Amniotic epithelial cell (primary cell): ENCODE measurements around the gene SOX11.
"Not testable (repeated sequence)": the region's sequence is repeated elsewhere in the genome, so short reads cannot be mapped to it uniquely, and the experiment has no call there.

Experiments
- DNase-seq: peaks from one replicate; pipeline ENCODE4 v3.0.0-alpha.2; 2010; ENCODE audit warnings: low read depth

The SOX11 gene

DNA sequence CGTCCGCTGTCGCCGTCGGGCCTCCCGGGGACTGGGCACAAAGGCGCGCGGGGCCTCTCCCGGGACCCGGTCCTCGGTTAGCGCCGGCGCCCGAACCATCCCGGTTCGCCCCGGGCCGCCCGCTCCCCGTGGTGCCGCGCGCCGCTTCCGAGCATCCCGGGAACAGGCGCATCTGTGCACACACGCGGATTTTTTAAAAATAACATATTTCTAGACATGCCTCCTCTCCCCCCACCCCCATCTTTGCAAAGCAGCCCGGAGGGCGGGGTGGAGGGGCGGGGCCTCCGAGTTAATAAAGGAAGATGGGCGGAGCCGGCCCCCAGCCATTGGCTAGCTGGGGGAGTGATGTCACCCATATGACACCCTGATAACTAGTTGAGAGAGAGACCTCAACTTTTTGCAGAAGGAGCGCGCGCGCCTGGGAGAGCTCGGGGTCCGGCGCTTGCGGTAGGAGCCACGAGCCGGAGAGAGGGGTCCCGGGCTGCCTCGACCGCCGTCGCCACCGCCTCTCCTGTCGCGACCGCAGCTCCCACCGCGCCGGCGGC lies at the start of gene SOX11:
Gene SOX11 (plus strand): TSS at position 400 of the 545 bp plus-strand sequence. CDS start 338 bp downstream, outside the sequence.
- DNase-seq = peak; percentile 89

DNA sequence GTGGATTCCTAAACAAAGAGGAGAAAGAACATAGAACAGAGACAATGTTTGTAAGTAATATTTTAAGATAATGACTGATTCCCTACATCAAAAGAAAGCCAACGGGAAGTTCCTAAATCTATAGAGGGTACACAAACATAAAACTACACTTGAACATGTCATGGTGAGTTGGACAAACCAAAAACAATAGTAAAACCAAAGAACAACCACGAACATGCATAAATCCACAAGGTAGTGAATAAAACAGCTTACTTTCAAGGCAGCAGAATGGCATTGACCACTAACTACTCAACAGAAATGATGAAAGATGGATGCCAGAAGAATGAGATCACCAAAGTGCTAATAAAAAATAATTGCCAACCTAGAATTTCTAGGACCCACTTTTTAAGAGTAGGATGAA lies 39.5 kb upstream of the SOX11 start:
- not testable (repeated sequence) for DNase-seq

DNA sequence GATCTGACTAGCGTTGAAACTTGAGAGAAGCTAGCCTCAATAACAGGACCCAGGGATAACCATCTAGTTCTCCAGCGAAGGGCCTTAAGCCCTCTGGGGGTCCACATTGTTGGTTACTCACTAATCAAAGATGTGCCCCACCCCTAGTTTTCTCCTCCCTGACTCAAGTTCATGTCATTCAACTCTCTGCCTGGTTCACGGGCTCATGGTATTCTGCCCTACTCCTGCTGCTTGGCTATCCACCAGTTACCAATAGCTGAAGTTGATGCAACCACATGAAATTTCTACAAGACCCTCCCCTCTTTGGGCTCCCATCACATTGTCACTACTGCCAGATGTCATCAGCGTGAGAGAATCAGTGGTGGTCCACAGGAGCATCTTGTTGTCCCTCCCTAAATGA lies 38.4 kb upstream of the SOX11 start:
- DNase-seq = not testable (repeated sequence)

DNA sequence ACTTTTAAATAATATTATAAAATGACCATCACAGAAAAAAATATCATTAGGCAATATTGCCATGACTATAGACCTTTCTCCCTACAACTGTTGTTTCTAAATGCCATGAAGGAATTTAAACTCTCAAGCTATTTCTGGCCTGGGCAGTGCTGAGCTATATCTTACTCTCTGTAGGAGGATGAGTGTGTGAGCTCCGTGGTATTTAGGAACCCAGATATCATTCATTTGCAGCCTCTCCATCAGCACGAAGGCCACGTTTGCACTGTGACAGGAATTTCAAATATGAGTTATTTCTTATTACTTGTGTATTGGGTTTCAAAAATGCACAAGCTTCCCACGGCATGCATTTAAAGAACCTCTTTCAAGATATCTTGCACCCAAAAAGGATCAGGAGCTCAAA lies 35.0 kb upstream of the SOX11 start:
- DNase-seq = no peak

GRCh38 chr2:5660591-5660990 lies 31.6 kb upstream of the SOX11 start:
- DNase-seq = no peak

- no peak for DNase-seq
Observed at GRCh38 chr2:5661362-5661761, 30.8 kb upstream of the SOX11 start.

- no peak for DNase-seq
Observed at GRCh38 chr2:5664278-5664681, 27.9 kb upstream of the SOX11 start.

DNA sequence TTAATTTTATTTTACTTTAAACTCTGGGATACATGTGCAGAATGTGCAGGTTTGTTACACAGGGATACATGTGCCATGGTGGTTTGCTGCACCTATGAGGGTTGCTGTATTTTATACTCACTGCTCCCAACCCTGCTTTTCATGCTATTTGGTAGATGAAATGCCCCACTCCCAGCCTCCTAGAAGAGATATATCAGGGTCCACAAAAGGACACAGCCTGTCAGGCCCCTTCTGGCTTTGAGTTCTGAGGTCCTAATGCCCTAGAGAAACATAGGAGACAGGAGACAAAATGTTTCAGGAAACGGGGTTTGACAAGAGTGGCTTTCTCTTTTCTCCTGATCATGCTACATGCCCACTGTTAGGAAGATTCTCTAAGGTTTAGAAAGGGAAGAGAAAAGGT lies 27.1 kb upstream of the SOX11 start:
- DNase-seq = no peak

DNA sequence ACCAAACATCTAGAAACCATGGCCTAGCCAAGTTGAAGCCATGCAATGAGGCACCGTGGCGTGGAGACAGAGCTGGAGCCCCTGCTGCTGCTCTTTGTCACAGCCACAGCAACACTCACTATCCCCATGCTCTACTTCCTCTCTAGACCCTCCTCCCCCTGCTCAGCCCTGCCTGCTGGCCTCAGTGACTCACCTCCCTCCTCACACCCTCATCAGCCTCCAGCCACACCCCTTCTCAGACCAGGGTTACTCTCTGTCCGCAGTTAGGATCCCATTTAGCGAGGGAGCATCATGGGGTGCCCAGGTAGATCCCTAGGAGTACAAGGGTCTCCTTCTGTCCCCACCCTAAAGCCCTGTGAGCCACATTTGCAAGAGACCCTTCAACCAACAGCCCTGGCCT lies 25.4 kb upstream of the SOX11 start:
- no peak for DNase-seq

DNA sequence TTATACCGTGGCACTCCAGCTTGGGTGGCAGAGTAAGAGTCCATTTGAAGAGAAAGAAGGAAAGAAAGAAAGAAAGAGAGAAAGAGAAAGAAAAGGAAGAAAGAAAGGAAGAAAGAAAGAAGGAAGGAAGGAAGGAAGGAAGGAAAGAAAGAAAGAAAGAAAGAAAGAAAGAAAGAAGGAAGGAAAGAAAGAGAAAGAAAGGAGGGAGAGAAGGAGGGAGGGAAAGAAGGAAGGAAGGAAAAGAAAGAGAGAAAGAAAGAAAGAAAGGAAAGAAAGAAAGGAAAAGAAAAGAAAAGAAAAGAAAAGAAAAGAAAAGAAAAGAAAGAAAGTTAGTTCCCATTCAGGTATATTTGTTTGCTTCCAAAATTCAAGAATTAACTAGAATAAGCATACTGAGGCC lies 24.5 kb upstream of the SOX11 start:
- DNase-seq = not testable (repeated sequence)

- no peak for DNase-seq
Observed at GRCh38 chr2:5668682-5669250, 23.4 kb upstream of the SOX11 start.

DNA sequence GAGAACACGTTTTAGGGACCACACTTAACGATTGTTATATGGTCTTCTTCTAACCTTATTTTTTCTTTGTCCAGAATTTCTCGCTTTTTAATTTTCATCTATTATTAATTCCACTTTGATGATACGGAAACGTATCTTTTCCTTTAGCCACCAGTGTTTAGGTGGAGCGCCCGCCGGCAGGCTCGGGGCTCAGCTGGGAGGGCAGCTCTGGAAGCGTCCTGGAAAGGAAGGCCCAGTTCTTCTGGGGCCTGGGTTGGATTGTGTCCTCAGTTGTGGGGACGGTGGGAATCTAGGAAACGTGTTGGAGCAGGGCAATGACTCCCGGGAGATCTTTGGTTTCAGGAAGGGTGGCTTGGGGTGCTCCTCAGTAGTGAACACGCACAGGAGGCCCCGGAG lies 19.4 kb upstream of the SOX11 start:
- DNase-seq = no peak

DNA sequence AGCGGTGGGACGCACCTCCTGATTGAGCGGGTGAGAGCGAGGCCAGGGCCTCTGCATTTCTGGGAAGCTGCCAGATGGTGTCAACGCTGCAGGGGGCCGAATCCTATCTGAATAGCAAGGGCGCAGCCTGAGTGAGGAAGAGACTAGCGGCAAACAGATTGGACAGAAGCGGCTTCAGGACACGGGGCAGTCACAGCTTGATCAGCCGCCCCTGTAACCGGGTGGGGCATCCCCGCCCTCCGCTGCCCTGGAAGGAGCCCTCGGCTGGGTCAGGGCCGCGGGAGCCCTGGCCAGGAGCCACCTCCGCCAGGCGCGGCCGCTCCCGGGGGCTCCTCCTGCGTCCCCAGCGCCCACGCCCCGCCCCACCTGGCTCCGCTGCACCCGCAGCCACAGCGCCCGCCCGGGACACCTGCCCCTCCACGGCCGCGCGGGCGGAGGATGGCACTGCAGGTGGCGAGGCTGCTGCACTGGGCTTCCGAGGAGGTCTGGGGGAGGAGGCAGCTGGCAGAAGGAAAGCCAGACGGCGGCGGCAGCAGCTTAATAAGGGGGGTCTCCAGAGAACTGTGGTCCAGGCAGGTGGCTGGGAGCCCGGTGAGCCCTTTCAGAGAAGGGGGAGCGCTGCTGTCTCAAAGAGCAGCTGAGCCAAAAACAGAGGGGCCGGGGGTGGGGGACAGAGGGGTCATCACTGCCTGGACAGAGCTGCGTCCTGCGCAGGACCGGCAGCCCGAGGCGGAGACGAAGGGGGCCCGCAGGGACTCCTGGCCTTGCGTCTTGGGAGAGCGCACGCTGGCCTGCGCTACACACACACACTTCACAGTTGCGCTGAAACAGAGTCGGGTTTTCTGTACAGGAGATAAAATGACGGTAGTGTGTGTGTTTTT lies 18.8 kb upstream of the SOX11 start:
- DNase-seq = no peak

DNA sequence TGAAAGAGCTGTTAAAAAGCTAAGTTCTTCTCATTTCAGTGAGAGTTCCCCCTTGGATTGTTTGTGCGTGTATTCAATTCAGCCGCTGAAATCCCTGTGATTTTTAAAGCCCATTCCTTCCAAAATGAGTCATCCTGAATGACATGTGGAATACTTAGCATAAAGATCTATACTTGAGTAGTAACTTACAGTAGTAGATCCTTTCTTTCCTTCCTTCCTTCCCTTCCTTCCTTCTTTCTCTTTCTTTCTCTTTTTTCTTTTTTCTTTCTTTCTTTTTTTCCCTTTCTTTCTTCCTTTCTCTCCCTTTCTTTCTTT lies 18.2 kb upstream of the SOX11 start:
- no peak for DNase-seq

DNA sequence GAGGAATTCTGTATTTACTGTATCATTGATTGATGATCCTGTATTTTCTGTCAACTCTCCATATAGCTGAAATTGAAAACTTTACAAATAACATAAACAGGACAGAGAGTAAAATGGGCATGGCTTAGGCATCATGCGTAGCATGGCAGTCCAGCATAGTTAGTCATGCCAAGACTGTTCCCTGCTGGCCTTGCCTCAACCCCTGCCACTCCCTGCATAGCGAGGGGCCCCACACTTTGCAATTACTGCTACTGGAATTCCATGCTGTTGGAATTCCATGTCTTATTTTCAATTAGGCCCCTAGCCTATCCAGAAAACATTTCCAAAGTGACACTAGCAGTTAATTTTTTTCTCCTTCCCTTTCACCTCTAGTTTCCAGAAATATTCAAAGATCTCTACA lies 15.1 kb upstream of the SOX11 start:
- no peak for DNase-seq

- no peak for DNase-seq
Observed at GRCh38 chr2:5683471-5683870, 8.7 kb upstream of the SOX11 start.

DNA sequence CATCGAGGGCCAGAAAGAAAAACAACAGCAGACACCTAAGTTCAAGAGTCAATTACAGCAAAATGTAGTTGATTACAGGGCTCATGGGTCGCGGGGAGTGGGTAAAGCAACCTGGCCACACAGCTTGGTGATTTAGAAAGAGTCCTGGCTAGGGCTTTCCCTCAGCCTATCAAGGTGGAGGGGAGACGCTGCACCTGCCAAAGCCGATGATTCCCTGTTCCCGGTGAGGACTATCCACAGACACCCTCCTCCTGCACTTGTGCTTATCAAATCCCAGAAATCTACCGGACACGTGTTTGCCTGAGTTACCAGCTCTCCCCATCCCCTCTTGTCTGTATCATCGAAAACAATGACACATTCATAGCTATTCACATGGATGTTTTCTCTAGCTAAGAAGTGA lies 7.0 kb upstream of the SOX11 start:
- no peak for DNase-seq

DNA sequence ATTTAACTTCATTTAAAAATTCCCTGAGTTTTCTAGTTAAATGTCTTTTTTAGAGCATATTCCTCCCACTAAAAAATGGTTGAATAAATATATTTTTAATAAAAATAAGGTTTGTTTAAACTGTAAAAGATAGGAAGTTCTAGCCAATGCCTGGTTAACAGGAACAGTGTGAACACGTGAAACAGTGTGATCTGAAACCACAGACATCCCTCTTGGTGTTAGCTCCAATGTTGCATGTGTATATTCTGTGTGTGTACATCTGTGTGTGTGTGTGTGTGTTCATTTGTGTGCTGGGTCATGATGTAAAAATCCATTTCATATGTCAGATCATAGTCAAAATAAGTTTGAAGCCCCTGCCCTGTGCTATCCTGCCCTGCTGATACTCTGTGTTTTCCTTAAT lies 6.1 kb upstream of the SOX11 start:
- DNase-seq = no peak

DNA sequence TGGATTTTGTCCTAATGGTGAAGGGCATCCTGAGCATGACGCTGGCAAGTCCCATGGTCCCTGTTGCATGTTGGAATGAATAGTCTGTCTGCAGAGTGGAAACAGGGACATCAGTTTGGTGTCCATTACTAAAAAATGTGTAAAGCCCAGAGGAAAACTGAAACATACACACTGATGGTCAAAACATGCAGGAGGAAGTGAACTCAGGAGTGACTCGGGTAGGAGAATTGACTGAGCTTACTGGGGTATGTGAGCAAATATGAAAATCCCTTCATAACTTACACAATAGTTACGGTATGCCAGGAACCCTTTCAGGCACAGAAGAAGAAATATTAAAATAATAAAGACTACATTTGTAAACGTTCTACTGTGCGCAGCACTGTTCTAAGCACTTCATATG lies 5.6 kb upstream of the SOX11 start:
- no peak for DNase-seq

GRCh38 chr2:5689750-5690149 lies 2.4 kb upstream of the SOX11 start:
- no peak for DNase-seq

- no peak for DNase-seq
Observed at GRCh38 chr2:5690286-5690685, 1.9 kb upstream of the SOX11 start.

DNA sequence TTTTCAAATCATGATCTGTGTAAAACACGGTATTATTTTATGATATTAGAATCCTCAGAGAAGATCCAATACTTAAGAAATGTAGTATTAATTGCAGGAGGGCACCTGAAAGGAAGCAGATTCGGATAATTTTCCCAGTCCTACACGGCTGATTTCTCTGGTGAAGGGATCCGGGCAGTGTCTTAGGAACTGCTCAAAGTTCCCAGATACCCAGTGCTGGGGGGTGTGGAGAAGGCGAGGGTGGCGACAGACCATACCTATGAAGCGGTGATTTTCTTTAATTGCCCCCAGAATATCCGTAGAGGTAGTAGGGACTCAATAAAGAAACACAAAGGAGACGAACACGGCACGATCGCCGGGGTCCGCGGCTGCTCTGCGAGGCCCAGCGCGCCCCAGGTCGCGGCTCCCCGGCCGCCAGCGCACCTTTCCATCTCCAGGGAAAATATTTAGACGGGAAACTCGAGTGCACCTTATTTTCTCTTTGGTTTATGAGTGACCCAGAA lies 1.4 kb upstream of the SOX11 start:
- no peak for DNase-seq

DNA sequence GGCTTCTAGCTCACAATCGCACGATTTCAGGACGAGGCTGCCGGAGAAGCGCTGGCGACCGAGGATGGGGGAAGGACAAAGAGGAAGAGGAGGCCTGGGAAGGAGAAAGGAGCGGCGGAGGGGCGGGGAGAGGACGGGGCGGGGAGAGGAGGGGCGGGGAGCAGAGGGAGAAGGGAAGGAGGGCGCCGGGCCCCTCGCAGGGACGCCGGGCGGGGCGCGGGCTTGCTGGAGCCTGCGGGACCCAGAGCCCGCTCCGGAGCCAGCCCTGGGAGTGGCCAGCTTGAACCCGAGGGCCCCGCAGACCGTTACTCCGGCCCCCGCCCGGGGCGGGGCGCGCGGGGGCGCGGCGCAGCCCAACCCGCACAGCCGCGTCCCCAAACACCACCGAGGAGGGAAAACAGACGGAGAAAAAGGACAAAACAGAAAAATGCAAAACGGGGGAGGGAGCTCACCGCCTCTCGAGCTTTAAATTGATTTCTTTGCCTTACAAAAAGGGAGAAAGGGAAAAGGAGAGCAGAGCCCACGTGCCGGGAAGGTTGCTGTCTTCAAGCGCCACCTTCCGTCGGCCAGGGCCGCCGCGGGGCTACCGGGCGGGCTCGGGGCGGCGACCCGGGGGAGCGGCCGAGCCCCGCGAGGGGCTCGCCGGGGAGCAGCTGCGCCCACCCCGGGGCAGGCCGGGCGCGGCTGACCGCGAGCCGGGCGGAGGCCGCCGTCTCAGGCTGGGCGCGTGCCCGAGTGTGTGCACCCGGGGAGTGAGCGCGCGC lies 781 bp upstream of the SOX11 start:
- DNase-seq = peak; percentile 57
